Neural cell (in vitro differentiated cells): ENCODE data around the gene NDUFA9.

ENCODE experiments used
- CTCF ChIP-seq: fragments of 450-650 bp; IDR thresholded peaks from 2 replicates; pipeline ENCODE4 v1.5.1; 2014; ENCODE audit warnings: antibody characterized with exemption, mild to moderate bottlenecking, moderate library complexity; ENCODE audit not compliant: poor library complexity, severe bottlenecking
- EP300 ChIP-seq: fragments of 450-650 bp; conservative IDR thresholded peaks from 2 replicates; pipeline ENCODE4 v1.6.1; 2014; ENCODE audit warnings: antibody characterized with exemption, mild to moderate bottlenecking, moderate library complexity; ENCODE audit not compliant: poor library complexity, severe bottlenecking
- SMC3 ChIP-seq: fragments of 450-650 bp; conservative IDR thresholded peaks from 2 replicates; pipeline ENCODE4 v1.6.1; 2014; ENCODE audit warnings: antibody characterized with exemption, mild to moderate bottlenecking, moderate library complexity; ENCODE audit not compliant: poor library complexity
- TAF1 ChIP-seq: IDR thresholded peaks from 2 replicates; pipeline ENCODE4 v1.6.1; 2012; ENCODE audit warnings: low read depth

- TF ChIP-seq CTCF (no peak), EP300 (no peak), SMC3 (no peak), TAF1 (no peak)
These were observed 38.4 kb upstream of the NDUFA9 start for GRCh38 chr12:4610481-4610880.
